ENCODE results near the gene VPREB1.
"Not testable (repeated sequence)": the region's sequence is repeated elsewhere in the genome, so short reads cannot be mapped to it uniquely, and the experiment has no call there.

VPREB1 gene

DNA sequence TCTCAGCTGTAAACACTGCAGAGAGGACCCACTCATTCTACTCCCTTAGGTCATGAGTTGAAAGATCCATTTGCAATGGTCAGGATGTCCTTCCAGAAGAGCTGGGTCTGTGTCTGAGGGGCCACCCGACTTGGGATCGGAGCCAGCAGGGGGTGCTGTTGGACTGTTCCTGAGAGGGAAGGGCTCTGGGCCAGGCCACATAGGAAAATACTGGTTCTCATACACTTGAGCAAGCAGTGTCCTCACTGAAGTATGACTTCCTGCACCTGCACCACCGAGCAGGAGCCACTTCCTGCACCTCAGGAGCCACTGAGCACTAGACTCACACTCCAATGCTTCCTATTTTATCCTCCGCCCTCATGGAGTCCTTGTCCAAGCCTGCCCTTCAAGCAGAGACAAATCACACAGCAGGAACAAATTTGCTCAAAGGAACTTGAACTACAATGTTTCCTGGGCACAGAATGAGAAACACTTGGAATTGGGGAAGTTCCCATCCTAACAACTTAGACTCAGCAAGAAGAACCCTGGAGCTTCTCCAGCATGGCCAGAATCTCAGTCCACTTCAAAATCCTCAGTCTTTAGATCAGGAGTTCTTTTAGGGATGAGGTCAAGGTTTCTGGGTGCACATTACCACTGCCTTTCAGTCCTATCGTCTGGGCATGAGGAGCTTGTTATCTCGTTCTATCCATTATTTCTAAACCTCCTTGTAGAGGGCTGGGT, 36.6 kb upstream of the VPREB1 start:
- Histone ChIP-seq H3K36me3 (ENCODE audit: insufficient read depth, low read length) (no peaks in the 10 kb centered on the region), H2AFZ (ENCODE audit: low read depth, low read length) (peak overlapping the region; percentile 78), H3K4me2 (ENCODE audit: insufficient read depth, low read length) (peak overlapping the region; percentile 50), H4K20me1 (ENCODE audit: insufficient read depth, low read length) (no peaks in the 10 kb centered on the region), H3K9me3 (ENCODE audit: insufficient read depth, low read length, severe bottlenecking) (no peaks in the 10 kb centered on the region), H3K79me2 (ENCODE audit: insufficient read depth, low read length) (no peaks in the 10 kb centered on the region), H3K27me3 (ENCODE audit: insufficient read depth, low read length, poor library complexity) (no peaks in the 10 kb centered on the region), H3K9ac (ENCODE audit: low read depth, low read length) (peak overlapping the region; percentile 35), H3K4me3 (ENCODE audit: low read depth in 1 of 2, low read length in 2 of 2) (no peak overlapping the region), H3K4me1 (ENCODE audit: insufficient read depth, low read length) (peaks cover 35% of the 10 kb centered on the region), H3K27ac (ENCODE audit: low read length) (peak overlapping the region; percentile 84)
- ATAC-seq (ENCODE audit: insufficient read depth, low read depth) (peak; percentile 97), DNase-seq (peak; percentile 91)
- TF ChIP-seq, protein P1, sequence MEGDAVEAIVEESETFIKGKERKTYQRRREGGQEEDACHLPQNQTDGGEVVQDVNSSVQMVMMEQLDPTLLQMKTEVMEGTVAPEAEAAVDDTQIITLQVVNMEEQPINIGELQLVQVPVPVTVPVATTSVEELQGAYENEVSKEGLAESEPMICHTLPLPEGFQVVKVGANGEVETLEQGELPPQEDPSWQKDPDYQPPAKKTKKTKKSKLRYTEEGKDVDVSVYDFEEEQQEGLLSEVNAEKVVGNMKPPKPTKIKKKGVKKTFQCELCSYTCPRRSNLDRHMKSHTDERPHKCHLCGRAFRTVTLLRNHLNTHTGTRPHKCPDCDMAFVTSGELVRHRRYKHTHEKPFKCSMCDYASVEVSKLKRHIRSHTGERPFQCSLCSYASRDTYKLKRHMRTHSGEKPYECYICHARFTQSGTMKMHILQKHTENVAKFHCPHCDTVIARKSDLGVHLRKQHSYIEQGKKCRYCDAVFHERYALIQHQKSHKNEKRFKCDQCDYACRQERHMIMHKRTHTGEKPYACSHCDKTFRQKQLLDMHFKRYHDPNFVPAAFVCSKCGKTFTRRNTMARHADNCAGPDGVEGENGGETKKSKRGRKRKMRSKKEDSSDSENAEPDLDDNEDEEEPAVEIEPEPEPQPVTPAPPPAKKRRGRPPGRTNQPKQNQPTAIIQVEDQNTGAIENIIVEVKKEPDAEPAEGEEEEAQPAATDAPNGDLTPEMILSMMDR (IDR thresholded peaks at IDR 0.05; ENCODE audit: borderline replicate concordance, extremely low read depth, low read length, poor library complexity, severe bottlenecking), result peak; percentile 97
- TF ChIP-seq EZH2 (IDR thresholded peaks at IDR 0.05; ENCODE audit: borderline replicate concordance, low read depth, low read length, severe bottlenecking), result no peak

DNA sequence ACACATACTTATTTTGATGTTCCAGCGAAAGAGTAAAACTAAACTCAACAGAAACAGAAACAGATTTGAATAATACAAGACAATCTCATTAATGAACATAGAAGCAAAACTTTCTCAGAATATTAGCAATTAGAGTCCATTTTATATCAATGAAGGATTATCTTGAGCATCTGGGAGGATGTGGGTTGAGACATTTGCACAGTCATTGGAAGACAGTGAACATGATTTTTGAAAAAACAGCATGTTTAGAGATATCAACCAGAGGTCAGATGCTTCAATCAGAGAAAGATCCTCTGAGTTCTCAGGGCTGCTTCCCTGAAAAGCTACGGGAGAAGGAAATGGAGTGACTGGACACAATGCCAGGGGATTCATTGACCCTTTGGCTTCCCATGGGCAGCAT, 35.9 kb upstream of the VPREB1 start:
- Histone ChIP-seq H3K27me3 (ENCODE audit: insufficient read depth, low read length, poor library complexity) (no peaks in the 10 kb centered on the region), H2AFZ (ENCODE audit: low read depth, low read length) (peak overlapping the region; percentile 78), H4K20me1 (ENCODE audit: insufficient read depth, low read length) (no peaks in the 10 kb centered on the region), H3K79me2 (ENCODE audit: insufficient read depth, low read length) (no peaks in the 10 kb centered on the region), H3K4me2 (ENCODE audit: insufficient read depth, low read length) (no peak overlapping the region), H3K4me1 (ENCODE audit: insufficient read depth, low read length) (peaks cover 35% of the 10 kb centered on the region), H3K9ac (ENCODE audit: low read depth, low read length) (no peak overlapping the region; the same call in 1 of the 2 replicates), H3K9me3 (ENCODE audit: insufficient read depth, low read length, severe bottlenecking) (no peaks in the 10 kb centered on the region), H3K27ac (ENCODE audit: low read length) (peak overlapping the region; percentile 84), H3K36me3 (ENCODE audit: insufficient read depth, low read length) (no peaks in the 10 kb centered on the region), H3K4me3 (ENCODE audit: low read depth in 1 of 2, low read length in 2 of 2) (no peak overlapping the region)
- ATAC-seq (ENCODE audit: insufficient read depth, low read depth) (no peak), DNase-seq (no peak)
- TF ChIP-seq, protein P1 (IDR thresholded peaks at IDR 0.05; ENCODE audit: borderline replicate concordance, extremely low read depth, low read length, poor library complexity, severe bottlenecking), result no peak
- TF ChIP-seq EZH2 (IDR thresholded peaks at IDR 0.05; ENCODE audit: borderline replicate concordance, low read depth, low read length, severe bottlenecking), result no peak

DNA sequence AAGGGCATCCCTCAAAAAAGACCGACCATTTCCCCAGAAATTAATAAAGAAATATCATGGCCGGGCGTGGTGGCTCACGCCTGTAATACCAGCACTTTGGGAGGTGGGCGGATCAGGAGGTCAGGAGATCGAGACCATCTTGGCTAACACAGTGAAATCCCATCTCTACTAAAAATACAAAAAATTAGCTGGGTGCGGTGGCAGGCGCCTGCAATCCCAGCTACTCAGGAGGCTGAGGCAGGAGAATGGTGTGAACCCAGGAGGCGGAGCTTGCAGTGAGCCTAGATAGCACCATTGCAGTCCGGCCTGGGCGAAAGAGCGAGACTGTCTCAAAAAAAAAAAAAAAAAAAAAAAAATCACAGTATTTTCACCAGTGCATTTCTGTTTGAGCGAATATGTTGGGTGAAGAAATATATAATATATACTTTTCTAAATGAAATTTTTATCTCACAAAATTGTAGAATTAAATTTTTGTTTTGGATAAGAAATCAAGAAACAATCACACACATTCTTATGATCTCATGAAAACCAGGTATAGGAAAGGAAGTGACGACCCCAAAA, 35.4 kb upstream of the VPREB1 start:
- Histone ChIP-seq H3K27ac (ENCODE audit: low read length) (peak overlapping the region; percentile 84), H3K4me1 (ENCODE audit: insufficient read depth, low read length) (peaks cover 35% of the 10 kb centered on the region)
- H3K4me2 ChIP-seq (ENCODE audit: insufficient read depth, low read length); H3K4me3 ChIP-seq (ENCODE audit: low read depth in 1 of 2, low read length in 2 of 2); H3K27me3 ChIP-seq (ENCODE audit: insufficient read depth, low read length, poor library complexity); DNase-seq; H4K20me1 ChIP-seq (ENCODE audit: insufficient read depth, low read length); H2AFZ ChIP-seq (ENCODE audit: low read depth, low read length); H3K79me2 ChIP-seq (ENCODE audit: insufficient read depth, low read length); H3K9ac ChIP-seq (ENCODE audit: low read depth, low read length); H3K9me3 ChIP-seq (ENCODE audit: insufficient read depth, low read length, severe bottlenecking); H3K36me3 ChIP-seq (ENCODE audit: insufficient read depth, low read length); ATAC-seq (ENCODE audit: insufficient read depth, low read depth): not testable (repeated sequence)

DNA sequence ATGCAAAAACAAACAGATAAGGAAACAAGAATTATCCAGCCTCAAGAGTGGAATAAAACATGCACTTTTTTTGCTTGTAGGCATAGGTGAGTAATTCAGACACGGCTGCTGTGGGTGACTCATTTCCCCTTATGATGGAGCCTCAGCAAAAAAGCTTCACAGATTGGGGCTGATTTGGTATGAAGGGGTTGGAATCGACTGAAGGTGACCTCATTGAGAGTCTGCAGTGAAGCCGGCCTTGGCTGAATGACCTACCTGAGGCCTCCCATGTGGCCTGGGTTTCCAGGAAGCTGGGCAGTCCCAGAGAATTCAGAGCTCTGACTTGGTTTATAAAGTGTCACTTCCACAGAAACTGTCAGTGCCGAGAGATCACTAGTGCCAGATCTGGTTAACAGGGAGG, 34.2 kb upstream of the VPREB1 start:
- peak overlapping the region; percentile 18; the same call in 1 of the 2 replicates for H3K27ac ChIP-seq (ENCODE audit: low read length)
- no peak overlapping the region for H3K9ac ChIP-seq (ENCODE audit: low read depth, low read length)
- no peaks in the 10 kb centered on the region for H3K36me3 ChIP-seq (ENCODE audit: insufficient read depth, low read length)
- no peak overlapping the region for H3K4me2 ChIP-seq (ENCODE audit: insufficient read depth, low read length)
- ATAC-seq (ENCODE audit: insufficient read depth, low read depth) (no peak), DNase-seq (peak; percentile 23)
- H3K9me3 ChIP-seq (ENCODE audit: insufficient read depth, low read length, severe bottlenecking), result no peaks in the 10 kb centered on the region
- TF ChIP-seq, protein P1 (IDR thresholded peaks at IDR 0.05; ENCODE audit: borderline replicate concordance, extremely low read depth, low read length, poor library complexity, severe bottlenecking), result no peak
- no peak for TF ChIP-seq EZH2 (IDR thresholded peaks at IDR 0.05; ENCODE audit: borderline replicate concordance, low read depth, low read length, severe bottlenecking)
- H2AFZ ChIP-seq (ENCODE audit: low read depth, low read length), result no peak overlapping the region
- H4K20me1 ChIP-seq (ENCODE audit: insufficient read depth, low read length), result no peaks in the 10 kb centered on the region
- H3K79me2 ChIP-seq (ENCODE audit: insufficient read depth, low read length), result no peaks in the 10 kb centered on the region
- H3K4me3 ChIP-seq (ENCODE audit: low read depth in 1 of 2, low read length in 2 of 2), result no peak overlapping the region
- peaks cover 35% of the 10 kb centered on the region for H3K4me1 ChIP-seq (ENCODE audit: insufficient read depth, low read length)
- no peaks in the 10 kb centered on the region for H3K27me3 ChIP-seq (ENCODE audit: insufficient read depth, low read length, poor library complexity)
